AG09309 (cell line): ENCODE results near the gene CYP46A1.

ENCODE experiments used
- DNase-seq: peaks from one replicate; pipeline ENCODE4 v3.0.0-alpha.2; 2010; ENCODE audit warnings: low read depth
- H3K4me3 ChIP-seq: 2 replicates; pipeline ENCODE4 v1.5.1; 2011; ENCODE audit warnings: mild to moderate bottlenecking, low read depth, low read length, moderate library complexity; ENCODE audit not compliant: control insufficient read depth
- CTCF ChIP-seq: IDR thresholded peaks from 2 replicates; pipeline ENCODE4 v1.5.1; 2011; ENCODE audit warnings: mild to moderate bottlenecking, low read depth, low read length, inconsistent platforms; ENCODE audit not compliant: insufficient read depth, control insufficient read depth; ENCODE audit errors: missing control alignments

Gene CYP46A1

DNA sequence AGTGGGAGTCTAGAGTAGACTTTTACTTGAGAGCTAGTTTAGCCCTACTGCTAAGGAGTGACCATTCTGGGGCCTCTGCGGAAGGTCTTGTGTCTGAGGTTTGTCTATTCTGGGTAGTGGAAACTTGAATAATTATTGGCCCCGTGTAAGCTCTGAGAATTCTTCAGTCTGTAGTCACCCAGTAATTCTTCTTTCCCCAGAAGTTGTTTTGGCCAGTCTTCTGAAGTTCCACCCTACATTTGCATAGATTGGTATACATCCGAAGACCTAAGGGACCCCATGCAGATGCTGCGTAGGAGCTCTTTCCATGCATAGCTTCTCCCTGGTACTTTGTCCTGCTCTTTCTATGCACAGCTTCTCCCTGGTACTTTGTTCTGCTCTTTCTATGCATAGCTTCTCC, 12.8 kb downstream of the CYP46A1 start:
- H3K4me3 ChIP-seq: no peak overlapping the region
- no peak for TF ChIP-seq CTCF
- DNase-seq: no peak

DNA sequence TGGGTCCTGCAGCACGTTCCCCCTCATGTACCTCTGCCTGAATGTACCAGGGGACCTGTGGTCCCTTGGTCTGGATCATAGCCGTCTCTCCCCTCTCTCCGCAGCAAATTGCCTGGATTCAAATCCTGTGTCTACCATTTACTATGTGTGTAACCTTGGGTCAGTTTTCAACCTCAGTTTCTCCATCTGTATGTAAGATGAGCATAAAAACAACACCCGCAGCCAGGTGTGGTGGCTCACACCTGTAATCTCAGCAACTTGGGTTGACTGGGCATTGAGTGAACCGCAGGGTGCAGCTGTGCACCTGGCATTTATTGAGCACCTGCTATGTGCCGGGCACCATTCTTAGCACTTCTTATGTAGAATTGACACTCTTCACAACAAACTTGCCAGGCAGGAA, 14.1 kb downstream of the CYP46A1 start:
- TF ChIP-seq CTCF: no peak
- DNase-seq: no peak
- H3K4me3 ChIP-seq: no peak overlapping the region

GRCh38 chr14:99698642-99699041, 14.5 kb downstream of the CYP46A1 start:
- H3K4me3 ChIP-seq: no peak overlapping the region
- TF ChIP-seq CTCF: no peak
- no peak for DNase-seq

GRCh38 chr14:99699085-99699760, 15.1 kb downstream of the CYP46A1 start:
- no peak for DNase-seq
- TF ChIP-seq CTCF: no peak
- no peak overlapping the region for H3K4me3 ChIP-seq

DNA sequence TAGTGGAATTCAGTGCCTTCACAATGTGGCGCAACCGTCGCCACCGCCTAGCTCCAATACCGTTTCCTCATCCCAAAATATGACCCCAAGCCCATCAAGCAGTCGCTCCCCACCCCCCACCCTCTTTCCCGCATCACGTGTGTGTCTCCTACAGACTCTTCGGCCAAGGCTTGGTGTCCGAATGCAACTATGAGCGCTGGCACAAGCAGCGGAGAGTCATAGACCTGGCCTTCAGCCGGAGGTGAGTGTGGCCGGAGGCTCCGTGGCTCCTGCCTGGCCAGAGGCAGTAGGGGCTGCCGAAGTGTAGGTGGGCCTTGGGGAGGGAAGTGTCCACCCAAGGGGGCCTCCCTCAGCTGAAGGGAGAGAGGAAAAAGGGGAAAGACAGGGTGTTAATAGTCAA, 15.8 kb downstream of the CYP46A1 start:
- H3K4me3 ChIP-seq: no peak overlapping the region
- no peak for DNase-seq
- no peak for TF ChIP-seq CTCF

DNA sequence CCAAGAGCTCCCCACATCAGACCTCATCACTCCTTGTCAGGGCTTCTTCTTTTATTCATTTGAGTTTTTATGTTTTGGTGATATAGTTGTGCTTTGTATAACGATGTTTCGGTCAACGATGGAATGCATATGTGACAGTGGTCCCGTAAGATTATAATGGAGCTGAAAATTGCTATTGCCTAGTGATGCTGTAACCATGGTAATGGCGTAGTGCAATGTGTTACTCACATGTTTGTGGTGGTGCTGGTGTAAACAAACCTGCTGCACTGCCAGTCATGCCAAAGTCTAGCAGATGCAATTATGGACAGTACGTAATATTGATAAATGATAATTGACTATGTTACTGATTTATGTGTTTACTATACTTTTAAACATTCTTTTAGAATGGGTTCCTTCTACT, 16.3 kb downstream of the CYP46A1 start:
- DNase-seq: no peak
- TF ChIP-seq CTCF: no peak
- no peak overlapping the region for H3K4me3 ChIP-seq

DNA sequence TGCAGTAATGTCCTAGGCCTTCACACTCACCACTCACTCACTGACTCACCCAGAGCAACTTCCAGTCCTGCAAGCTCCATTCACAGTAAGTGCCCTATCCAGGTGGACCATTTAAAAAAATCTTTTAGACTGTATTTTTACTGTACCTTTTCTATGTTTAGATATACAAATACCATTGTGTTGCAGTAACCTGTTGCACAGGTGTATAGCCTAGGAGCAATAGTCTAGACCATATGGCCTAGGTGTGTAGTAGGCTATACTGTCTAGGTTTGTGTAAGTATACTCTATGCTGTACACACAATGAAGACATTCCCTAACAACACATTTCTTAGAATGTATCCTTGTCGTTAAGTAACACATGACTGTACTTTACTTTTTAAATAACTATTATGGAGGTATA, 17.2 kb downstream of the CYP46A1 start:
- TF ChIP-seq CTCF: no peak

More for the DNA sequence above, 17.2 kb downstream of the CYP46A1 start:
- H3K4me3 ChIP-seq: no peak overlapping the region
- no peak for DNase-seq
